ENCODE data around the gene TMEM255B.

TMEM255B gene

GRCh38 chr13:113736258-113736731 is 22.7 kb upstream of the TMEM255B start:
- no peak for DNase-seq (ENCODE audit: low read depth)
- no peak overlapping the region for H3K4me3 ChIP-seq (replicated peaks; ENCODE audit: low read depth, low read length)

GRCh38 chr13:113737803-113738202 is 21.2 kb upstream of the TMEM255B start:
- TF ChIP-seq CTCF (IDR thresholded peaks at IDR 0.05; ENCODE audit: low read length, missing control alignments): no peak
- H3K4me3 ChIP-seq (replicated peaks; ENCODE audit: low read depth, low read length): no peak overlapping the region
- DNase-seq (ENCODE audit: low read depth): no peak

More at GRCh38 chr13:113736258-113736731, 22.7 kb upstream of the TMEM255B start:
- no peak for TF ChIP-seq CTCF (IDR thresholded peaks at IDR 0.05; ENCODE audit: low read length, missing control alignments)

- H3K4me3 ChIP-seq (replicated peaks; ENCODE audit: low read depth, low read length): no peak overlapping the region
- TF ChIP-seq CTCF (IDR thresholded peaks at IDR 0.05; ENCODE audit: low read length, missing control alignments): no peak
- no peak for DNase-seq (ENCODE audit: low read depth)
Observed at GRCh38 chr13:113739527-113740285, 19.3 kb upstream of the TMEM255B start.

GRCh38 chr13:113740286-113740556 is 18.8 kb upstream of the TMEM255B start:
- DNase-seq (ENCODE audit: low read depth): no peak
- no peak overlapping the region for H3K4me3 ChIP-seq (replicated peaks; ENCODE audit: low read depth, low read length)
- TF ChIP-seq CTCF (IDR thresholded peaks at IDR 0.05; ENCODE audit: low read length, missing control alignments): no peak

- no peak for TF ChIP-seq CTCF (IDR thresholded peaks at IDR 0.05; ENCODE audit: low read length, missing control alignments)
Observed at GRCh38 chr13:113740661-113741060, 18.4 kb upstream of the TMEM255B start.

GRCh38 chr13:113741191-113741668 is 17.8 kb upstream of the TMEM255B start:
- no peak for TF ChIP-seq CTCF (IDR thresholded peaks at IDR 0.05; ENCODE audit: low read length, missing control alignments)
- no peak for DNase-seq (ENCODE audit: low read depth)
- H3K4me3 ChIP-seq (replicated peaks; ENCODE audit: low read depth, low read length): no peak overlapping the region

More at GRCh38 chr13:113740661-113741060, 18.4 kb upstream of the TMEM255B start:
- DNase-seq (ENCODE audit: low read depth): no peak
- H3K4me3 ChIP-seq (replicated peaks; ENCODE audit: low read depth, low read length): no peak overlapping the region

GRCh38 chr13:113742000-113742441 is 17.0 kb upstream of the TMEM255B start:
- no peak overlapping the region for H3K4me3 ChIP-seq (replicated peaks; ENCODE audit: low read depth, low read length)
- TF ChIP-seq CTCF (IDR thresholded peaks at IDR 0.05; ENCODE audit: low read length, missing control alignments): peak; percentile 22
- DNase-seq (ENCODE audit: low read depth): peak; percentile 41

Data from fibroblast of pulmonary artery (primary cell).